ENCODE results near the gene COQ8A.

GRCh38 chr1:226973898-226974543 lies 33.9 kb downstream of the COQ8A start:
- TF ChIP-seq CTCF (IDR thresholded peaks at IDR 0.05) = peak in 1 of 4 experiments; percentile 7
- TF ChIP-seq POLR2A (IDR thresholded peaks at IDR 0.05) = peak in 1 of 2 donors; percentile 30
